Measurements from ENCODE around the gene FAN1.

DNA sequence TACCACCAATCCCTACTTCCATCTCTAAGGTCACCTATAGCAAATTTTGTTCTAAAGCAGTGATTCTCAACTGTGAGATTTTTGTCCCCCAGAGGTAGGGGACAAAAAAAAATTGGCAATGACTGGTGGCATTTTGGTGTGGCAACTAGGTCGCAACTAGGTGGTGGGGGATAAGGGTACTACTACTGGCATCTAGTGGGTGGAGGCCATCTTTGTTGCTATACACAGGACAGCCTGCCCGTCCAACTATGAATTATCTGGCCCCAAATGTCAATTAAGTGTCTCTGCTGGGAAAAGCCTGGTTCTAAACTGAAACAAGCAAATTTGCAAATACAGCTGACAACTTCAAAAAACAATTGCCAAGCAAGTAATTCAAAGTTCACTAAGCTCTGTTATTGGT is 86.3 kb downstream of the FAN1 start:
- TF ChIP-seq, protein P1, sequence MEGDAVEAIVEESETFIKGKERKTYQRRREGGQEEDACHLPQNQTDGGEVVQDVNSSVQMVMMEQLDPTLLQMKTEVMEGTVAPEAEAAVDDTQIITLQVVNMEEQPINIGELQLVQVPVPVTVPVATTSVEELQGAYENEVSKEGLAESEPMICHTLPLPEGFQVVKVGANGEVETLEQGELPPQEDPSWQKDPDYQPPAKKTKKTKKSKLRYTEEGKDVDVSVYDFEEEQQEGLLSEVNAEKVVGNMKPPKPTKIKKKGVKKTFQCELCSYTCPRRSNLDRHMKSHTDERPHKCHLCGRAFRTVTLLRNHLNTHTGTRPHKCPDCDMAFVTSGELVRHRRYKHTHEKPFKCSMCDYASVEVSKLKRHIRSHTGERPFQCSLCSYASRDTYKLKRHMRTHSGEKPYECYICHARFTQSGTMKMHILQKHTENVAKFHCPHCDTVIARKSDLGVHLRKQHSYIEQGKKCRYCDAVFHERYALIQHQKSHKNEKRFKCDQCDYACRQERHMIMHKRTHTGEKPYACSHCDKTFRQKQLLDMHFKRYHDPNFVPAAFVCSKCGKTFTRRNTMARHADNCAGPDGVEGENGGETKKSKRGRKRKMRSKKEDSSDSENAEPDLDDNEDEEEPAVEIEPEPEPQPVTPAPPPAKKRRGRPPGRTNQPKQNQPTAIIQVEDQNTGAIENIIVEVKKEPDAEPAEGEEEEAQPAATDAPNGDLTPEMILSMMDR (IDR thresholded peaks at IDR 0.05): peak in 1 of 6 experiments; percentile 20
- no peak for TF ChIP-seq POLR2A (IDR thresholded peaks at IDR 0.05)
- TF ChIP-seq EP300 (IDR thresholded peaks at IDR 0.05): no peak

All from upper lobe of left lung (tissue), 4 donors.